Keratinocyte (primary cell): ENCODE results near the gene GCHFR. TPM values are rescaled to one million over a fixed set of nuclear protein-coding genes. Genes with fewer than 3 reads are reported as not detected.

Experiments
- DNase-seq: peaks from one replicate; pipeline ENCODE4 v3.0.0-alpha.2; 2011; ENCODE audit warnings: low read depth, missing footprints, low spot score
- FAIRE-seq: peaks from 2 replicates; lab custom pipeline; 2011; peaks lifted over from hg19 to GRCh38; lab: Jason Lieb, UNC
- H2AFZ ChIP-seq: 2 replicates; pipeline ENCODE4 v1.6.0; 2012; ENCODE audit warnings: low read length, control low read depth, inconsistent platforms; ENCODE audit not compliant: control insufficient read depth
- H3K27ac ChIP-seq: 2 replicates; pipeline ENCODE4 v1.5.1; 2011; ENCODE audit warnings: low read length; ENCODE audit not compliant: control insufficient read depth, insufficient read depth
- H3K27me3 ChIP-seq: 3 replicates; pipeline ENCODE4 v1.6.0; 2011; ENCODE audit warnings: low read length; ENCODE audit not compliant: control insufficient read depth, insufficient read depth; ENCODE audit errors: extremely low read depth
- H3K36me3 ChIP-seq, 2 experiments: 2 replicates in 1 of 2; 3 replicates in 1 of 2; pipeline ENCODE4 v1.5.1; 2011; ENCODE audit warnings: low read length in 2 of 2, mild to moderate bottlenecking in 1 of 2; ENCODE audit not compliant: control insufficient read depth in 2 of 2, insufficient read depth in 2 of 2; ENCODE audit errors: extremely low read depth in 1 of 2
- H3K4me1 ChIP-seq: 3 replicates; pipeline ENCODE4 v1.5.1; 2011; ENCODE audit warnings: low read length; ENCODE audit not compliant: control insufficient read depth, insufficient read depth; ENCODE audit errors: extremely low read depth
- H3K4me2 ChIP-seq: 3 replicates; pipeline ENCODE4 v1.6.0; 2011; ENCODE audit warnings: low read depth, low read length; ENCODE audit not compliant: control insufficient read depth, insufficient read depth; ENCODE audit errors: extremely low read depth
- H3K4me3 ChIP-seq, 3 experiments: fragments of 200-600 bp in 1 of 3; sonication (generic) in 1 of 3; 2 replicates in 2 of 3; 3 replicates in 1 of 3; pipeline ENCODE4 v1.5.1; 2011 to 2016; ENCODE audit warnings: low read length in 3 of 3, mild to moderate bottlenecking in 3 of 3, control low read depth in 2 of 3, inconsistent platforms in 1 of 3, low read depth in 1 of 3, mixed read lengths in 1 of 3, mixed run types in 1 of 3, moderate library complexity in 1 of 3; ENCODE audit not compliant: control insufficient read depth in 2 of 3, insufficient read depth in 2 of 3; ENCODE audit errors: extremely low read depth in 1 of 3
- H3K79me2 ChIP-seq: 2 replicates; pipeline ENCODE4 v1.6.0; 2012; ENCODE audit warnings: low read length; ENCODE audit not compliant: control insufficient read depth, insufficient read depth
- H3K9ac ChIP-seq: 3 replicates; pipeline ENCODE4 v1.6.0; 2011; ENCODE audit warnings: low read length; ENCODE audit not compliant: control insufficient read depth, insufficient read depth; ENCODE audit errors: extremely low read depth
- H3K9me1 ChIP-seq: 3 replicates; pipeline ENCODE4 v1.6.0; 2011; ENCODE audit warnings: low read length; ENCODE audit not compliant: control insufficient read depth, insufficient read depth; ENCODE audit errors: extremely low read depth
- H3K9me3 ChIP-seq: 2 replicates; pipeline ENCODE4 v1.5.1; 2012; ENCODE audit warnings: low read depth, low read length; ENCODE audit not compliant: control insufficient read depth
- H4K20me1 ChIP-seq: 3 replicates; pipeline ENCODE4 v1.6.0; 2011; ENCODE audit warnings: low read length; ENCODE audit not compliant: control insufficient read depth, insufficient read depth; ENCODE audit errors: extremely low read depth
- EZH2 ChIP-seq: IDR thresholded peaks from one replicate; pipeline ENCODE4 v1.6.1; 2012; ENCODE audit warnings: inconsistent platforms, mild to moderate bottlenecking, low read length, moderate library complexity
- dilution Hi-C: fragments of 300-500 bp; cut with MboI; formaldehyde crosslinking; loops from one replicate; pipeline ENCODE4 v1.7.0; 2020; ENCODE audit warnings: low sequenced_read_pairs; ENCODE audit not compliant: extremely low pct_ligation_motif_present
- polyA plus RNA-seq, 5 experiments: library from polyadenylated mRNA; depleted of rRNA in 3 of 5; stranded (reverse) in 3 of 5; stranded (forward) in 1 of 5; unstranded in 1 of 5; fragments of >200 nt; gene quantifications; 1 replicate in 1 of 5; 2 replicates in 3 of 5; 3 replicates in 1 of 5; pipeline versions ENCODE4 v1.2.1 to v1.2.3, GENCODE V29; 2011 to 2012; ENCODE audit warnings: missing spikeins in 2 of 5, low read depth in 1 of 5, low replicate concordance in 1 of 5
- small RNA-seq, 3 experiments: library from RNA; depleted of rRNA; stranded (forward); fragments of <200 nt; gene quantifications; one replicate each; pipeline ENCODE3, GENCODE V24; 2012; ENCODE audit warnings: low read depth in 3 of 3, low replicate concordance in 1 of 3; ENCODE audit not compliant: insufficient read length in 3 of 3
- TF ChIP-seq, protein P1 (sequence below), 3 experiments: IDR thresholded peaks in 1 of 3; conservative IDR thresholded peaks in 1 of 3; optimal IDR thresholded peaks in 1 of 3; 2 replicates in 2 of 3; 3 replicates in 1 of 3; pipeline versions ENCODE3 to v1.5.1; 2011; ENCODE audit warnings: low read length in 3 of 3, mild to moderate bottlenecking in 3 of 3, moderate library complexity in 2 of 3, control low read depth in 1 of 3, inconsistent platforms in 1 of 3; ENCODE audit not compliant: insufficient read depth in 2 of 3; ENCODE audit errors: extremely low read depth in 1 of 3

GCHFR gene
- polyA plus RNA-seq, 1 donor (not counting 4 experiments of a cell fraction or from before 2014, with no cell fraction given) = 2.7 TPM

DNA sequence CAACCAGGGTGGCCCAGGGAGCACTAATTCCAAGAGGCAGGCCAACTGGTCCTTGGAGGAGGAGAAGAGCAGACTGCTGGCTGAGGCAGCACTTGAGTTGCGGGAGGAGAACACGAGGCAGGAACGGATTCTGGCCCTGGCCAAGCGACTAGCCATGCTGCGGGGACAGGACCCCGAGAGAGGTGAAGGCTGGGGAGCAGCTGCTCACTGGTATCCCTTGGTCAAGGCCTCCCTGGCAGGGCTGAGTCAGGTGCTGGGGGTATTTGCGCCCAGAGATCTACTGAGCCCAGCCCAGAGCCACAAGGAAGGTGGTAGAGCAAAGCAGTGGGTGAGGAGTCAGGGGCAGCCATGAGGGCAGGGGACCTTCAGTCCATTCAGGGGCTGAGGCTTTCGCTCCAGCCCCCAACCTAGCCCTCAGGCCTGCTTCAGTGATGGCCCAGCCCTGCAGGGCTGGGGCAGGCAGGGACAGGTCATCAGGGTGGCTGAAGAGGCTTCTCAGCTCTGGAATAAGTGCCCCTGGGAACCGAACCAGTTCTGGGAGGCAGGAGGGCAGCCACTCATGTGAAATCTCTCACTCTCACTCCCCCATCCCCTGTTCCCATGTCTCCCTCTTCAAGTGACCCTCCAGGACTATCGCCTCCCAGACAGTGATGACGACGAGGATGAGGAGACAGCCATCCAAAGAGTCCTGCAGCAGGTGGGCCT is 49.0 kb downstream of the GCHFR start:
- H3K36me3 ChIP-seq = peaks cover 12 to 30% of the 10 kb centered on the region in 2 experiments
- dilution Hi-C loops = no loop called here

DNA sequence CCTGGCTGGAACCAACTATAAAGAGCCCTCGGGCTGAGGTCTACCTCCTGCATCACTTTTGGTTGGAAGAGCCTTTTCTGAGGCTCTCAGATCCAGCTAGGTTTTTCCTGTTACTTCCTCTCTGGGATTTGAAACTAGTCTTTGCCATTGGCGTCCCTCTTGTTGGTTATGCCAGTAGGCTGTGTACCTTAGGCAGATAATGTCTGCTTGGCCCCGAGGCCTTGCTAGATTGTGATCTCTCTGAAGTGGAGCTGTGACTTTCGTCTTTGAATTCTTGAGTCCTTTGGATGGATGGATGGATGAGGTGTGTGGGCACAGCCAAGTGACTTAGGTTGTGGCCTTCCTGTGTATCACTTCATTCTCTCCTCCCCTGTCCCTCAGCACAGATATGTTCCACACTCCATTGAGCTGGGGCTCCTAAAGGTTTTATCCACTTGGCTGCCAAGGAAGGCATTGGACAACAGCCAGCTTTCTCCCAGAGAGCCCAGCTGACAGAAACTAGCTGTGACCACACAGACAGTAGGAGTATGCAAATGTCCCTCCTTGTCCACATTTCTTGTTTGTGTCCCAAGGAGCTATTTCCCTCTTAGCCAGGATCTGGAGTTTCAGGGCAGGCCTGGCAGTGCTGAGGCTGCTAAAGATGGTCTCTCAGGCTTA is 51.3 kb downstream of the GCHFR start:
- dilution Hi-C loops = no loop called here
- H3K79me2 ChIP-seq = no peaks in the 10 kb centered on the region
- no peaks in the 10 kb centered on the region for H3K27me3 ChIP-seq
- no peak for DNase-seq
- no peaks in the 10 kb centered on the region for H3K9me3 ChIP-seq
- no peak for TF ChIP-seq EZH2
- TF ChIP-seq, protein P1, sequence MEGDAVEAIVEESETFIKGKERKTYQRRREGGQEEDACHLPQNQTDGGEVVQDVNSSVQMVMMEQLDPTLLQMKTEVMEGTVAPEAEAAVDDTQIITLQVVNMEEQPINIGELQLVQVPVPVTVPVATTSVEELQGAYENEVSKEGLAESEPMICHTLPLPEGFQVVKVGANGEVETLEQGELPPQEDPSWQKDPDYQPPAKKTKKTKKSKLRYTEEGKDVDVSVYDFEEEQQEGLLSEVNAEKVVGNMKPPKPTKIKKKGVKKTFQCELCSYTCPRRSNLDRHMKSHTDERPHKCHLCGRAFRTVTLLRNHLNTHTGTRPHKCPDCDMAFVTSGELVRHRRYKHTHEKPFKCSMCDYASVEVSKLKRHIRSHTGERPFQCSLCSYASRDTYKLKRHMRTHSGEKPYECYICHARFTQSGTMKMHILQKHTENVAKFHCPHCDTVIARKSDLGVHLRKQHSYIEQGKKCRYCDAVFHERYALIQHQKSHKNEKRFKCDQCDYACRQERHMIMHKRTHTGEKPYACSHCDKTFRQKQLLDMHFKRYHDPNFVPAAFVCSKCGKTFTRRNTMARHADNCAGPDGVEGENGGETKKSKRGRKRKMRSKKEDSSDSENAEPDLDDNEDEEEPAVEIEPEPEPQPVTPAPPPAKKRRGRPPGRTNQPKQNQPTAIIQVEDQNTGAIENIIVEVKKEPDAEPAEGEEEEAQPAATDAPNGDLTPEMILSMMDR (optimal IDR thresholded peaks at IDR 0.05 in 1 of 3, IDR thresholded peaks at IDR 0.05 in 1 of 3, conservative IDR thresholded peaks at IDR 0.05 in 1 of 3; ENCODE audit: extremely low read depth in 1 of 3, insufficient read depth in 2 of 3, low read length in 3 of 3) = no peak
- H3K36me3 ChIP-seq = peaks cover 12 to 20% of the 10 kb centered on the region in 2 experiments
- H3K4me2 ChIP-seq = no peak overlapping the region
- FAIRE-seq = no peak
- no peak overlapping the region for H3K27ac ChIP-seq
- no peak overlapping the region for H2AFZ ChIP-seq
- no peaks in the 10 kb centered on the region for H4K20me1 ChIP-seq
- no peak overlapping the region for H3K4me3 ChIP-seq
- H3K9ac ChIP-seq = no peak overlapping the region
- H3K4me1 ChIP-seq = peaks cover 5% of the 10 kb centered on the region
- H3K9me1 ChIP-seq = no peaks in the 10 kb centered on the region

More for the DNA sequence above, 49.0 kb downstream of the GCHFR start:
- FAIRE-seq (no peak), DNase-seq (no peak)
- no peak overlapping the region for H2AFZ ChIP-seq
- no peaks in the 10 kb centered on the region for H4K20me1 ChIP-seq
- H3K27ac ChIP-seq = no peak overlapping the region
- no peak overlapping the region for H3K9ac ChIP-seq
- TF ChIP-seq, protein P1 (optimal IDR thresholded peaks at IDR 0.05 in 1 of 3, IDR thresholded peaks at IDR 0.05 in 1 of 3, conservative IDR thresholded peaks at IDR 0.05 in 1 of 3; ENCODE audit: extremely low read depth in 1 of 3, insufficient read depth in 2 of 3, low read length in 3 of 3) = no peak
- H3K79me2 ChIP-seq = peaks cover 12% of the 10 kb centered on the region
- H3K27me3 ChIP-seq = no peaks in the 10 kb centered on the region
- H3K4me1 ChIP-seq = peaks cover 16% of the 10 kb centered on the region
- H3K9me1 ChIP-seq = peaks cover 3% of the 10 kb centered on the region
- no peaks in the 10 kb centered on the region for H3K9me3 ChIP-seq
- H3K4me2 ChIP-seq = no peak overlapping the region
- no peak overlapping the region for H3K4me3 ChIP-seq

Small RNA genes within 50 kb of the gene (small RNA-seq; reads per million reads assigned to genes)
- 0 reads per million in 3 experiments for gene SUMO2P15

Other genes starting within 250 kb of the GCHFR start
- gene CCDC32, start 199.0 kb upstream of the GCHFR start, polyA plus RNA-seq = 9.7 to 24.6 TPM (median 18.0 TPM) in 3 replicates
- gene RPUSD2, start 194.8 kb upstream of the GCHFR start, polyA plus RNA-seq = 8.0 to 10.1 TPM (median 8.6 TPM) in 3 replicates
- 1.2 to 6.9 TPM (median 4.7 TPM) in 3 replicates for gene KNL1, start 169.8 kb upstream of the GCHFR start, polyA plus RNA-seq
- 2.0 to 7.4 TPM (median 6.9 TPM) in 3 replicates for gene RAD51, start 68.9 kb upstream of the GCHFR start, polyA plus RNA-seq
- gene RMDN3, start 8.8 kb upstream of the GCHFR start, polyA plus RNA-seq = 22.2 to 23.0 TPM (median 22.2 TPM) in 3 replicates
- 0.09 to 0.15 TPM (median 0.14 TPM) in 3 replicates for gene C15orf62, start 5.9 kb downstream of the GCHFR start, polyA plus RNA-seq
- gene ZFYVE19, start 43.0 kb downstream of the GCHFR start, polyA plus RNA-seq = 19.0 to 26.2 TPM (median 24.5 TPM) in 3 replicates
- 27.0 to 55.9 TPM (median 35.3 TPM) in 3 replicates for gene DNAJC17, start 43.4 kb downstream of the GCHFR start, polyA plus RNA-seq
- gene PPP1R14D, start 64.6 kb downstream of the GCHFR start, polyA plus RNA-seq = not detected in 3 replicates
- 30.1 to 146 TPM (median 40.9 TPM) in 3 replicates for gene SPINT1, start 80.0 kb downstream of the GCHFR start, polyA plus RNA-seq
- 1.2 to 12.1 TPM (median 7.1 TPM) in 3 replicates for gene RHOV, start 110.2 kb downstream of the GCHFR start, polyA plus RNA-seq
- 11.6 to 21.1 TPM (median 18.2 TPM) in 3 replicates for gene VPS18, start 130.4 kb downstream of the GCHFR start, polyA plus RNA-seq
- gene DLL4, start 165.3 kb downstream of the GCHFR start, polyA plus RNA-seq = not detected in 3 replicates
- 6.4 to 7.2 TPM (median 6.9 TPM) in 3 replicates for gene CHAC1, start 189.4 kb downstream of the GCHFR start, polyA plus RNA-seq